OCI-M2 (cell line): ENCODE data around the gene TM4SF5.

ENCODE experiments used
- DNase-seq: peaks from one replicate; lab custom pipeline; 2025; ENCODE audit not compliant: unreplicated experiment; lab: John Stamatoyannopoulos, UW

The TM4SF5 gene

GRCh38 chr17:4771519-4772234 lies at the start of gene TM4SF5:
TSS of gene TM4SF5 (plus strand) at chr17:4771886. CDS start at chr17:4771923, 37 bp downstream.
- no peak for DNase-seq

GRCh38 chr17:4722678-4723240 lies 48.9 kb upstream of the TM4SF5 start:
- DNase-seq = no peak

- DNase-seq = no peak
These were observed 47.0 kb upstream of the TM4SF5 start for GRCh38 chr17:4724650-4725049.

- no peak for DNase-seq
These were observed 45.9 kb upstream of the TM4SF5 start for GRCh38 chr17:4725646-4726310.

- no peak for DNase-seq
These were observed 43.6 kb upstream of the TM4SF5 start for GRCh38 chr17:4728124-4728523.

DNA sequence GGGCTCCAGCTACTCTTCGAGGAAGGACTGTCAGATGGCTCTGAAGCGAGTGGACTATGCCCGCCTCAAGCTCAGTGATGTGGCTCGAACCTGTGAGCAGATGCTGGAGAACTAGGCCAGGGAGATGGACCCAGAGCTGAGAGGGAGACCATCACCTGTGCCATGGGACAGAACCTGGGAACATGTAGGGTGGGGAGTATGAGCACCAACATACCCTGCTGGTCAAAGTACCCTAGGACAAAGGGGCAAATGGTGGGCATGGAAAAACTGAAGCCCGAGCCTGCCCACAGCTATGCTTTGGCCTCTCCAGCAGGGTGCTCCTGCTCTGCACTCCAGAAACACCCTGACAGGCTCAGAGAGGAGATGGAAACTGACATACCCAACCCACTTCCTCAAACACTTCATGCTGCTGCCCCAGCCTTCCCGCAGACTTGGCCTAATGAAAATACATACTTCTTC lies 38.6 kb upstream of the TM4SF5 start:
- DNase-seq = no peak

DNA sequence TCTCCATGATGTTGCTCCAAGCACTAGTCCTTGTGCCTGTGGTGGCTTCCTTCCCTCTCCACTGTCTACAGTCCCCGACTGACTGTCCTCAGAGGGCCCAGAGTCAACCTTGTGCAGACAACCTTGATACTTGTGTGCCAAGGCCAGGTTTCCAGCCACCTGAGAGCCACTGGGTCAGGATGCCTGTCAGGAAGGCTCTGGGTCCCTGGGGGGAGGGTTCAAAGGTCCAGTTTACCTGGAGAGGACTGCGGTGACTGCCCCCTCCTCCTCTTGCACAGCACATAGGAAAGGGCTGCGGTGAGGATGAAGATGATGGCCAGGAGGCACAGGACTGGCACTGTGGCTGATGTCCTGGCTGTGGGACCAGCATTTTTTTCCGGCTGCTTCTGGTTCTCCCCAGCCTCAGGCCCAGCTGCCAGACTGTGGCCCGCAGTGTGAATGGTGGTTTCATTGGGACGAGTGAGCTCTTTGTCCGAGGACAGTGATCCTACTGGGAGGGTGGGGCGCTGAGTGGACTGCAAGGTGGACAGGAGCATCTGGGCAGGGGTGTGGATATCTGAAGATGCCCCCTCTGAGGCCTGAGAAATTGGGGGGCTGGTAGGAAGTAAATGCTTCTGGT lies 36.7 kb upstream of the TM4SF5 start:
- DNase-seq = no peak

DNA sequence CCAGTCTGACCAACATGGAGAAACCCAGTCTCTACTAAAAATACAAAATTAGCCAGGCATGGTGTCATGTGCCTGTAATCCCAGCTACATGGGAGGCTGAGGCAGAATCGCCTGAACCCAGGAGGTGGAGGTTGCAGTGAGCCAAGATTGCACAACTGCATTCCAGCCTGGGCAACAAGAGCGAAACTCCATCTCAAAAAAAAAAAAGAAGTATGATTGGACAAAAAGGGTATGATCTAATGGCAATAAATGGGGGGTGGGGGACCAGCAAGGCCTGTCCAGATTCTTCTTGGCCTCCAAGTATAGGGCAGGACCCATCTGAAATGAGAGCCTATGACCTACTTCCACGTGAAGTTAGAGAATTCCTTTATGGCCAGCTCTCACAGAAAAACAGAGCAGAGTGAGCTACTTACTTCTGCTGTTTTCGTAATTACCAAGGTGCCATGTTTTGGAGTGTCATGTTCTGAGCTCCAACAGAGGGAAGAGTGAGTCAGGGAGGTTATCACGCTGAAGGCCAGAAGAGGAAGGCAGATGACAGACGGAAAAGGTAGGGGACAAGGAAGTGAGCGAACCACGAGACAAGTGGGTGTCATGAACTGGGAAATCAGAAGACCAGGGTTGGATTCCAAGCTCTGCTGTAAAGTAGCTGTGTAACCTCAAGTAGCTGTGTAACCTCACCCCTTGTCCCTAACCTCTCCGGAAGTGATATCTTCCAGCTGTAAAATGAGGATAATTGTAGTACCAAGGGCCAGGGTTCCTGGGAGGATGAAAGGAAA lies 35.6 kb upstream of the TM4SF5 start:
- no peak for DNase-seq

DNA sequence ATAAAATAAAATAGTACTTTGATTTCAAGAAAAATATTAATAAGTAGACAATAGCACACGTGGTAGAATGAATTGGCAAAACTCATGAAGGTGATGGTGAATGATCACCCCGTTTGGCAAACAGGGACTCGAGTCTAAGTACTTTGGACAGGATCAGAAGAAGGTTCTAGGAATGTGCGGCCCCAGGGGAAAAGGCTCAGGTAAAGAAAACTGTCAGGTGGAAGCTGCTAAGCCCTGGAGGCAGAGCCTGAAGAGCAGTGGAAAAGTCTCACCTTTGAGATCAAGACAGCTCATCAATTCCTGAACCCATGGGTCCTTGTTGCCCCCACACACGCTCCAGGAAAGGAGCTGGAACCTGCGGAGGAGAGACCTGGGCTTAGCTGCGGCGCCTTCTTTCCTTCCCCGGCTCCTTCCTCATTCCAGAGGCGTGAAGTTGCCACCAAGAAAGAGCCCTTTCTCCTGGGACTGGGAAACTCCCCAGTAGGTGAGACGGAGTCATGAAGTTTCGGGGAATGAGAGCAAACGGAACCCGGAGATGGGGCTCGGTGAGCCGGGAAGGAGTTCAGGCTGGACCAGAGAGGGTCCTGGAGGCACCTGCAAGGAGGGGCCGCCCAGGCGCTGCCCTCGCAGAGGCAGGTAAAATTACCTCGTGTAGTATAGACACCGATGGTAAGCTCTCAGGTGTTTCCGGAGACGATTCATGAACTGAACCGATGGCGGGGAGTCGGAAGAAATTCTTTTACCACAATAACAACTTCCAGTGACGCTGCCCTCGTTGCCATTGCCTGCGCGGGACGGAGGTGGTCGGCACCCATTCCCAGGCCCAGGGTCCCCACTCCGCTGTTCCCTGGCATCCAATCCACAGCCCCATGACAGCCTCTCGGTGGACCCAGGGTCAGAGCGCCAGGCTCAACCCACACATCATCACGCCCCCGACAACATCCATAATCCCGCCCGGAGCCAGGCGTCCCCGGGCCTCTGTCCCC lies 33.3 kb upstream of the TM4SF5 start:
- no peak for DNase-seq

GRCh38 chr17:4739122-4740024 lies 32.3 kb upstream of the TM4SF5 start, which contains the start of the genes CXCL16 and ZMYND15:
TSS of gene CXCL16 (minus strand) at chr17:4739928. CDS start at chr17:4739339, 589 bp downstream.
TSS of gene ZMYND15 (plus strand) at chr17:4739833. CDS start at chr17:4740549, 716 bp downstream.
- no peak for DNase-seq

DNA sequence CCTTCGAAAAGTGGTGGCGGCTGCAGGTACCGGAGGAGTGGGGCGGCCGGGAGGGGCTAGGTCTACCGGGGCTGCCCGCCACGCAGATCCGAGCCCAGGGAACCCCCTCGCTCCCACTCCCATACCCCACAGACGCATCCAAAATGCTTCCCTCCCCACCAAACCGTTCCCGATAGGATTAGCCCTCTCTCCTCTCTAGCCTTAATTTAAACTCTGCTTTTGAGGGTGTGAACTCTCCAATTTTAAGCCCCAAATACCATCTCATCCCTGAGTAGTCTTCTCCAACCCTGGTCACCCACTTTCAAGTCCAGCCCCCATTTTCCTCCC lies 31.7 kb upstream of the TM4SF5 start:
- no peak for DNase-seq

DNA sequence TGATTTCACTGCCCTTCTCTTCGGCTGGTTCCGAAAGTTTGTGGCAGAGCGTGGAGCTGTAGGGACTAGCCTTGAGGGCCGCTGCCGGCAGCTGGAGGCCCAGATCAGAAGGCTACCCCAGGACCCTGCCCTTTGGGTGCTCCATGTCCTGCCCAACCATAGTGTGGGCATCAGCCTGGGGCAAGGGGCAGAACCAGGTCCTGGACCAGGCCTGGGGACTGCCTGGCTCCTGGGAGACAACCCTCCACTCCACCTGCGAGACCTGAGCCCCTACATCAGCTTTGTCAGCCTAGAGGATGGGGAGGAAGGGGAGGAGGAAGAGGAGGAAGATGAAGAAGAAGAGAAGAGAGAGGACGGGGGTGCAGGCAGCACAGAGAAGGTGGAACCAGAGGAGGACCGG lies 31.1 kb upstream of the TM4SF5 start:
- no peak for DNase-seq

GRCh38 chr17:4741544-4741943 lies 30.1 kb upstream of the TM4SF5 start:
- DNase-seq = no peak

DNA sequence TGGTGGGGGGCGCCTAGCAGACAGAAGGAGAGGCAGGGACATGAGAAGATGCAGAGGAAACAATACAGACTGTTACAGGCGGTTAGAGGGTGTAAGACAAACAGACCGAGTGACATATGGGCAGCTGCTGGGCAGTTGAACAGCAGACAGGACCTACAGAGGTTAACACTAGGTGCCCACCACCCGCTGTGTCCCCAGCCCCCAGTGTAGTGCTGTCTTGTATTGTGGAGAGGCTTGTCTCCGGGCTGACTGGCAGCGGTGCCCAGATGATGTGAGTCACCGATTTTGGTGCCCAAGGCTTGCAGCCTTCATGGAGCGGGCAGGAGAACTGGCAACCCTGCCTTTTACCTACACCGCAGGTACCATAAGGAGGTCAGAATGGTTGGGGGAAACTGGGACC lies 29.6 kb upstream of the TM4SF5 start:
- no peak for DNase-seq

DNA sequence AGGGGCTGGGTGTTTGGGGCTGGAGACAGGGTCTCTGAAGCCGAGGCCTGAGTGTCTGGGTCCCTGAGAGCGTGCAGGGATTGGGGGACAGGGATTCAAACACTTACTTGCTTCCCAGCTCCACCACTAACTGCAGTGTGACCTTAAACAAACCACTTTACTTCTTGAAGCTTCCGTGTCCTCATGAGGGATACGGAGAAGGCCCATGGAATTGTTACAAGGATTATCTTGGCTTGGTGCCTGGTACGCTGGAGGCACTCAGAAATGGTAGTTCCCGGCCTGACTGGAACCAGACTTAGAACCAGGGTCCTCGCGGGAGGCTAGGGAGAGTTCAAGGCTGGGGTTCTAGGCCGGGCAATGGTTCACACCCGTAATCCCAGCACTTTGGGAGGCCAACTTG lies 29.1 kb upstream of the TM4SF5 start:
- no peak for DNase-seq

DNA sequence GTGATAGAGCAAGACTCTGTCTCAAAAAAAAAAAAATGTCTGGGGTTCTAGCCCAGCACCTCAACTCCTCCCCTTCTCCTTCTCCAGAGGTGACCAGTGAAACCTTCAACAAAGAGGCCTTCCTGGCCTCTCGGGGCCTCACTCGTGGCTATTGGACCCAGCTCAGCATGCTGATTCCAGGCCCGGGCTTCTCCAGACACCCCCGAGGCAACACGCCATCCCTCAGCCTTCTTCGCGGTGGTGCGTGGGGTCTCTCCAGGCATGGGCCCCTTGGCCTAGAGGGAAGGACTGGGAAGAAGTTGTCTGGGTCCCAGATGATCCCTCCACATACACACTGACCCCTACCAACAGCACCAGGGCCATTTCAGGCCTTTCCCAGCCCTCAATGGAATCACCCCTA lies 28.5 kb upstream of the TM4SF5 start:
- no peak for DNase-seq

- no peak for DNase-seq
These were observed 27.8 kb upstream of the TM4SF5 start for GRCh38 chr17:4743898-4744297.

GRCh38 chr17:4744999-4745969 lies 26.4 kb upstream of the TM4SF5 start:
- DNase-seq = no peak
